ENCODE measurements around the gene FKBP9. TPM values are rescaled to one million over a fixed set of nuclear protein-coding genes. Genes with fewer than 3 reads are reported as not detected.
"Not testable (repeated sequence)": the region's sequence is repeated elsewhere in the genome, so short reads cannot be mapped to it uniquely, and the experiment has no call there.

Gene FKBP9
- total RNA-seq, 1 experiment from 2014 or later = 11.1 TPM

GRCh38 chr7:32916006-32916405, 41.2 kb upstream of the FKBP9 start:
- Histone ChIP-seq H3K23ac (ENCODE audit: insufficient read length, low read depth, low read length) (no peak overlapping the region), H4K91ac (ENCODE audit: insufficient read length, low read depth, low read length) (no peak overlapping the region), H3T11ph (ENCODE audit: low read length) (no peak overlapping the region), H2BK15ac (ENCODE audit: low read depth, low read length) (no peak overlapping the region), H3K79me2 (ENCODE audit: insufficient read depth, low read length) (no peaks in the 10 kb centered on the region), H3K18ac (ENCODE audit: insufficient read length, low read depth, low read length) (no peak overlapping the region), H2AK5ac (ENCODE audit: insufficient read length, low read length) (no peak overlapping the region), H4K8ac (replicated peaks; ENCODE audit: insufficient read length, low read depth, low read length) (no peak overlapping the region), H4K20me1 (ENCODE audit: control insufficient read depth, insufficient read depth, insufficient read length) (no peaks in the 10 kb centered on the region), H3K27ac (ENCODE audit: insufficient read length, low read depth, low read length) (no peak overlapping the region), H3K23me2 (ENCODE audit: insufficient read length, low read depth, low read length, poor library complexity, severe bottlenecking) (no peaks in the 10 kb centered on the region), H3K14ac (ENCODE audit: insufficient read depth, low read length) (no peak overlapping the region), H3K4ac (ENCODE audit: low read depth, low read length) (no peak overlapping the region), H3K56ac (ENCODE audit: insufficient read length, low read depth, low read length) (no peak overlapping the region), H2BK120ac (ENCODE audit: low read depth, low read length, poor library complexity, severe bottlenecking) (no peak overlapping the region), H3K79me1 (ENCODE audit: insufficient read depth, low read depth, low read length, poor library complexity, severe bottlenecking) (no peaks in the 10 kb centered on the region), H3K9me3 (ENCODE audit: control insufficient read depth, low read depth, low read length) (no peaks in the 10 kb centered on the region), H3K27me3 (ENCODE audit: insufficient read depth, low read length) (no peaks in the 10 kb centered on the region), H3K9ac (ENCODE audit: extremely low read depth, insufficient read length, low read length) (no peak overlapping the region), H3K4me2 (ENCODE audit: insufficient read depth, insufficient read length, low read length) (no peak overlapping the region), H2BK20ac (ENCODE audit: low read depth, low read length, poor library complexity, severe bottlenecking) (no peak overlapping the region), H4K5ac (ENCODE audit: insufficient read length, low read depth, low read length) (no peak overlapping the region), H2AFZ (ENCODE audit: low read length) (no peak overlapping the region), H3K4me1 (ENCODE audit: insufficient read depth, low read length) (no peaks in the 10 kb centered on the region), H2BK5ac (ENCODE audit: insufficient read length, low read length) (no peak overlapping the region), H2BK12ac (ENCODE audit: insufficient read length, low read depth, low read length) (no peak overlapping the region)
- no CpG with 5 or more reads among the region's 3 CpGs for WGBS (ENCODE audit: extremely low coverage, insufficient read length, low lambda C conversion rate)
- no peak overlapping the region for H3K27ac Mint-ChIP-seq
- TF ChIP-seq, protein P1, sequence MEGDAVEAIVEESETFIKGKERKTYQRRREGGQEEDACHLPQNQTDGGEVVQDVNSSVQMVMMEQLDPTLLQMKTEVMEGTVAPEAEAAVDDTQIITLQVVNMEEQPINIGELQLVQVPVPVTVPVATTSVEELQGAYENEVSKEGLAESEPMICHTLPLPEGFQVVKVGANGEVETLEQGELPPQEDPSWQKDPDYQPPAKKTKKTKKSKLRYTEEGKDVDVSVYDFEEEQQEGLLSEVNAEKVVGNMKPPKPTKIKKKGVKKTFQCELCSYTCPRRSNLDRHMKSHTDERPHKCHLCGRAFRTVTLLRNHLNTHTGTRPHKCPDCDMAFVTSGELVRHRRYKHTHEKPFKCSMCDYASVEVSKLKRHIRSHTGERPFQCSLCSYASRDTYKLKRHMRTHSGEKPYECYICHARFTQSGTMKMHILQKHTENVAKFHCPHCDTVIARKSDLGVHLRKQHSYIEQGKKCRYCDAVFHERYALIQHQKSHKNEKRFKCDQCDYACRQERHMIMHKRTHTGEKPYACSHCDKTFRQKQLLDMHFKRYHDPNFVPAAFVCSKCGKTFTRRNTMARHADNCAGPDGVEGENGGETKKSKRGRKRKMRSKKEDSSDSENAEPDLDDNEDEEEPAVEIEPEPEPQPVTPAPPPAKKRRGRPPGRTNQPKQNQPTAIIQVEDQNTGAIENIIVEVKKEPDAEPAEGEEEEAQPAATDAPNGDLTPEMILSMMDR (conservative IDR thresholded peaks at IDR 0.05) = no peak
- H3K4me3 Mint-ChIP-seq = no peak overlapping the region
- H3K27me3 Mint-ChIP-seq (ENCODE audit: low read depth) = peaks cover 56% of the 10 kb centered on the region
- DNase-seq = no peak
- no peaks in the 10 kb centered on the region for H3K36me3 Mint-ChIP-seq (ENCODE audit: insufficient read depth in 1 of 3, low read depth in 3 of 3)
- no peaks in the 10 kb centered on the region for H3K4me1 Mint-ChIP-seq
- no peaks in the 10 kb centered on the region for H3K9me3 Mint-ChIP-seq

DNA sequence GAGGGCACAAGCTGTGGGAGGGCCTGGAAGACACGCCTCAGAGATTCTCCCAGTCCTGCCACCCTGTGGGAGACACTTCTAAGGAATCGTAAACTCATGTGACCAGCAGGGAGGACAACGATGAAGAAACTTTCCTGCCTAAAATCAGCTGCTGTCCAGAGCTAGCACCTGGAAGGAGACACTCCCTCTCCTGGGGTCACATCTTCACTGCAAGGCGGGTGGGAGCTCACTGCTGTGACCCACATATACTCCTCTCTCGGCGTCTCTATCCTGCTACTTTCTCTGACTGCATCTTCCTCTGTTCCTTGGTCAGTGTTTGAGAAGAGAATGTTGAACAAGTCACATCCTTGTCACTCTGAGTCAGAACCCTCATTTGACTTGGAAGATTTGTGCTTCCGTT, 40.2 kb upstream of the FKBP9 start:
- not testable (repeated sequence) for H4K91ac ChIP-seq (ENCODE audit: insufficient read length, low read depth, low read length); H3T11ph ChIP-seq (ENCODE audit: low read length); H3K18ac ChIP-seq (ENCODE audit: insufficient read length, low read depth, low read length); H4K20me1 ChIP-seq (ENCODE audit: control insufficient read depth, insufficient read depth, insufficient read length); H2BK20ac ChIP-seq (ENCODE audit: low read depth, low read length, poor library complexity, severe bottlenecking); H3K4me1 Mint-ChIP-seq; H4K8ac ChIP-seq (replicated peaks; ENCODE audit: insufficient read length, low read depth, low read length); H3K14ac ChIP-seq (ENCODE audit: insufficient read depth, low read length); H2AK5ac ChIP-seq (ENCODE audit: insufficient read length, low read length); H2BK15ac ChIP-seq (ENCODE audit: low read depth, low read length); H3K36me3 Mint-ChIP-seq (ENCODE audit: insufficient read depth in 1 of 3, low read depth in 3 of 3); H3K27ac ChIP-seq (ENCODE audit: insufficient read length, low read depth, low read length); H3K9me3 ChIP-seq (ENCODE audit: control insufficient read depth, low read depth, low read length); H3K23ac ChIP-seq (ENCODE audit: insufficient read length, low read depth, low read length); H3K4me2 ChIP-seq (ENCODE audit: insufficient read depth, insufficient read length, low read length); H3K4ac ChIP-seq (ENCODE audit: low read depth, low read length); H3K56ac ChIP-seq (ENCODE audit: insufficient read length, low read depth, low read length); H2BK5ac ChIP-seq (ENCODE audit: insufficient read length, low read length); H3K9ac ChIP-seq (ENCODE audit: extremely low read depth, insufficient read length, low read length); H2BK12ac ChIP-seq (ENCODE audit: insufficient read length, low read depth, low read length); H4K5ac ChIP-seq (ENCODE audit: insufficient read length, low read depth, low read length); H3K79me1 ChIP-seq (ENCODE audit: insufficient read depth, low read depth, low read length, poor library complexity, severe bottlenecking); H3K4me3 Mint-ChIP-seq; H3K9me3 Mint-ChIP-seq; H2BK120ac ChIP-seq (ENCODE audit: low read depth, low read length, poor library complexity, severe bottlenecking); H3K4me1 ChIP-seq (ENCODE audit: insufficient read depth, low read length); H3K27me3 ChIP-seq (ENCODE audit: insufficient read depth, low read length); H3K79me2 ChIP-seq (ENCODE audit: insufficient read depth, low read length); H3K23me2 ChIP-seq (ENCODE audit: insufficient read length, low read depth, low read length, poor library complexity, severe bottlenecking); DNase-seq; H2AFZ ChIP-seq (ENCODE audit: low read length); H3K27ac Mint-ChIP-seq
- no CpG with 5 or more reads among the region's 7 CpGs for WGBS (ENCODE audit: extremely low coverage, insufficient read length, low lambda C conversion rate)
- peaks cover 64% of the 10 kb centered on the region for H3K27me3 Mint-ChIP-seq (ENCODE audit: low read depth)

Data from H9 (cell line).